Endothelial cell of umbilical vein (primary cell): ENCODE results near the gene WDR43. TPM values are rescaled to one million over a fixed set of nuclear protein-coding genes. Genes with fewer than 3 reads are reported as not detected.

Experiments
- BruUV-seq: library from RNA; stranded (reverse); fragments of 400-500 nt; replicated peaks from 2 replicates; lab custom pipeline; 2021; lab: Mats Ljungman, UMichigan
- CTCF ChIA-PET: fragments of 300-600, 350-600 bp; sonication (Branson Sonifier 250); formaldehyde crosslinking; loops from one replicate; lab custom pipeline; 2021; ENCODE audit warnings: antibody characterized with exemption, inconsistent platforms; lab: Charles Lee
- POLR2A ChIA-PET: fragments of 300-600, 350-600 bp; sonication (Branson Sonifier 250); formaldehyde crosslinking; loops from one replicate; lab custom pipeline; 2021; ENCODE audit warnings: antibody characterized with exemption, inconsistent platforms; lab: Charles Lee
- DNase-seq: peaks from one replicate; pipeline ENCODE4 v3.0.0-alpha.2; 2011; ENCODE audit warnings: low read depth, low spot score
- FAIRE-seq: peaks from 2 replicates; lab custom pipeline; 2011; peaks lifted over from hg19 to GRCh38; lab: Jason Lieb, UNC
- H2AFZ ChIP-seq: 2 replicates; pipeline ENCODE4 v1.6.0; 2012; ENCODE audit warnings: low read depth, low read length, control low read depth, inconsistent platforms
- H3K27ac ChIP-seq: 2 replicates; pipeline ENCODE4 v1.5.1; 2011; ENCODE audit warnings: low read depth, mild to moderate bottlenecking, control low read depth, low read length, moderate library complexity; ENCODE audit not compliant: insufficient read depth
- H3K27me3 ChIP-seq, 2 experiments: 2 replicates each; pipeline versions ENCODE4 v1.6.0 to v1.6.1; 2011; ENCODE audit warnings: low read length in 2 of 2, mixed read lengths in 1 of 2; ENCODE audit not compliant: control insufficient read depth in 2 of 2, insufficient read depth in 2 of 2
- H3K36me3 ChIP-seq, 2 experiments: 2 replicates in 1 of 2; 3 replicates in 1 of 2; pipeline ENCODE4 v1.5.1; 2011; ENCODE audit warnings: low read length in 2 of 2, mild to moderate bottlenecking in 1 of 2, moderate library complexity in 1 of 2; ENCODE audit not compliant: control insufficient read depth in 2 of 2, insufficient read depth in 2 of 2; ENCODE audit errors: extremely low read depth in 1 of 2
- H3K4me1 ChIP-seq: 3 replicates; pipeline ENCODE4 v1.5.1; 2011; ENCODE audit warnings: mild to moderate bottlenecking, low read length; ENCODE audit not compliant: control insufficient read depth, insufficient read depth; ENCODE audit errors: extremely low read depth
- H3K4me2 ChIP-seq: 2 replicates; pipeline ENCODE4 v1.6.1; 2011; ENCODE audit warnings: low read length, control low read depth, mixed read lengths; ENCODE audit not compliant: insufficient read depth
- H3K4me3 ChIP-seq, 3 experiments: fragments of 200-600 bp in 1 of 3; sonication (generic), shearing (Covaris generic) in 1 of 3; replicated peaks in 1 of 3; 2 replicates each; pipeline ENCODE4 v1.5.1; 2011 to 2016; ENCODE audit warnings: control low read depth in 3 of 3, low read length in 3 of 3, mild to moderate bottlenecking in 2 of 3, inconsistent platforms in 1 of 3, low read depth in 1 of 3, moderate library complexity in 1 of 3; ENCODE audit not compliant: insufficient read depth in 1 of 3
- H3K79me2 ChIP-seq: 2 replicates; pipeline ENCODE4 v1.6.0; 2012; ENCODE audit warnings: low read length, inconsistent platforms; ENCODE audit not compliant: control insufficient read depth, insufficient read depth
- H3K9ac ChIP-seq: replicated peaks from 2 replicates; pipeline ENCODE3; 2011; ENCODE audit warnings: low read length, control low read depth; ENCODE audit not compliant: insufficient read depth; ENCODE audit errors: extremely low read depth
- H3K9me1 ChIP-seq: replicated peaks from 3 replicates; pipeline ENCODE4 v1.6.0; 2011; ENCODE audit warnings: mild to moderate bottlenecking, low read length; ENCODE audit not compliant: control insufficient read depth, insufficient read depth; ENCODE audit errors: extremely low read depth
- H3K9me3 ChIP-seq: replicated peaks from 2 replicates; pipeline ENCODE4 v1.5.1; 2012; ENCODE audit warnings: low read length, inconsistent platforms; ENCODE audit not compliant: control insufficient read depth, insufficient read depth
- H4K20me1 ChIP-seq: replicated peaks from 2 replicates; pipeline ENCODE3; 2011; ENCODE audit warnings: mild to moderate bottlenecking, low read length; ENCODE audit not compliant: control insufficient read depth, insufficient read depth; ENCODE audit errors: extremely low read depth
- CTCF ChIP-seq, 2 donors: IDR thresholded peaks; 1 replicate in 1 of 2; 2 replicates in 1 of 2; pipeline ENCODE4 v1.5.1; 2011; ENCODE audit warnings: low read length in 2 of 2, mild to moderate bottlenecking in 2 of 2, moderate library complexity in 2 of 2, control low read depth in 1 of 2, inconsistent platforms in 1 of 2, low read depth in 1 of 2; ENCODE audit not compliant: insufficient read depth in 1 of 2; ENCODE audit errors: extremely low read depth in 1 of 2
- EZH2 ChIP-seq: IDR thresholded peaks from 2 replicates; pipeline ENCODE4 v1.6.1; 2012; ENCODE audit warnings: borderline replicate concordance, low read depth, mild to moderate bottlenecking, moderate library complexity, low read length, inconsistent platforms; ENCODE audit not compliant: severe bottlenecking
- FOS ChIP-seq: IDR thresholded peaks from 2 replicates; pipeline ENCODE4 v1.6.1; 2011; ENCODE audit warnings: mild to moderate bottlenecking, low read length, moderate library complexity, borderline replicate concordance; ENCODE audit not compliant: insufficient read depth
- GATA2 ChIP-seq: IDR thresholded peaks from 2 replicates; pipeline ENCODE4 v1.7.0; 2011; ENCODE audit warnings: low read depth, mild to moderate bottlenecking, moderate library complexity, mixed read lengths, low read length; ENCODE audit not compliant: insufficient read length, insufficient read depth
- JUN ChIP-seq: IDR thresholded peaks from 2 replicates; pipeline ENCODE4 v1.6.1; 2011; ENCODE audit warnings: borderline replicate concordance, low read depth; ENCODE audit not compliant: insufficient read length, insufficient read depth
- MAX ChIP-seq: IDR thresholded peaks from 2 replicates; pipeline ENCODE4 v1.6.1; 2011; ENCODE audit not compliant: insufficient read depth, insufficient read length
- MYC ChIP-seq: IDR thresholded peaks from one replicate; pipeline ENCODE4 v1.6.1; 2011; ENCODE audit warnings: mild to moderate bottlenecking, low read depth, low read length
- POLR2A ChIP-seq: IDR thresholded peaks from 2 replicates; pipeline ENCODE4 v1.6.1; 2012; ENCODE audit warnings: low read depth, mild to moderate bottlenecking, control low read depth, low read length
- POLR2AphosphoS5 ChIP-seq: IDR thresholded peaks from 2 replicates; pipeline ENCODE4 v1.6.1; 2012; ENCODE audit warnings: low read depth, mild to moderate bottlenecking, control low read depth, low read length, moderate library complexity; ENCODE audit not compliant: insufficient read depth
- dilution Hi-C: fragments of 300-500 bp; cut with MboI; formaldehyde crosslinking; loops from one replicate; pipeline ENCODE4 v1.15.0; 2019; ENCODE audit warnings: low sequenced_read_pairs; ENCODE audit not compliant: extremely low pct_ligation_motif_present
- intact Hi-C: fragments of 100-400 bp; cut with micrococcal nuclease; formaldehyde crosslinking; loops from one replicate; pipeline ENCODE4 v1.10.0; 2022
- polyA plus RNA-seq, 4 experiments: library from polyadenylated mRNA; depleted of rRNA in 3 of 4; stranded (reverse) in 3 of 4; unstranded in 1 of 4; fragments of >200 nt; gene quantifications; 2 replicates each; pipeline versions ENCODE4 v1.2.1 to v1.2.3, GENCODE V29; 2011 to 2012; ENCODE audit warnings: missing spikeins in 1 of 4
- total RNA-seq: library from RNA; stranded (reverse); gene quantifications from 2 replicates; pipeline ENCODE4 v1.2.3, GENCODE V29; 2021

The WDR43 gene
- total and polyA plus RNA-seq, 2 donors (not counting 3 experiments of a cell fraction or from before 2014, with no cell fraction given) = 23.7 to 60.6 TPM

- Histone ChIP-seq H3K27ac (peak overlapping the region; percentile 62), H3K4me2 (peak overlapping the region; percentile 96), H3K4me3 (peak overlapping the region; percentile 78 to 89 (median 85)), H3K9me1 (no peaks in the 10 kb centered on the region), H4K20me1 (no peaks in the 10 kb centered on the region), H3K36me3 (no peaks in the 10 kb centered on the region), H3K4me1 (peaks cover 12% of the 10 kb centered on the region), H3K79me2 (peaks cover 39% of the 10 kb centered on the region), H2AFZ (peak overlapping the region; percentile 93), H3K9me3 (no peaks in the 10 kb centered on the region), H3K9ac (peak overlapping the region; percentile 82), H3K27me3 (no peaks in the 10 kb centered on the region)
- BruUV-seq = TSS peak; percentile 53
- ChIA-PET CTCF (interaction anchor here (0.9 to 1.6 kb wide), 4 partner anchors 10 to 49 kb away, joined by 3 to 4 read pairs (median 4); partner anchors contain the start of gene WDR43), POLR2A (interaction anchor here (1.8 kb wide), 1 partner anchor 25 kb away, joined by 6 read pairs; the partner anchor contains the start of gene WDR43)
- dilution Hi-C loops = no loop called here
- no peak for TF ChIP-seq MYC
- no peak for TF ChIP-seq FOS
- TF ChIP-seq MAX = no peak
- TF ChIP-seq CTCF (IDR thresholded peaks at IDR 0.05; ENCODE audit: extremely low read depth in 1 of 2, insufficient read depth in 1 of 2, low read depth in 1 of 2, low read length in 2 of 2) = no peak
- no peak for TF ChIP-seq EZH2
- no peak for TF ChIP-seq POLR2AphosphoS5
- TF ChIP-seq POLR2A = no peak
- TF ChIP-seq JUN = no peak
- no peak for TF ChIP-seq GATA2
- intact Hi-C loops = loop anchor here (1.0 kb wide), 2 partner anchors 25 to 303 kb away; partner anchors contain the start of gene WDR43
- DNase-seq (no peak), FAIRE-seq (no peak)
Measured at GRCh38 chr2:28869494-28870145, 24.8 kb upstream of the WDR43 start.
